Activated CD4-positive, alpha-beta memory T cell treated with anti-CD3 and anti-CD28 coated beads, Interleukin-2, amount 10 ng/mL, durations not matched to agents 7 days and 5 days (primary cell): ENCODE measurements around the gene MAP3K5. TPM values are rescaled to one million over a fixed set of nuclear protein-coding genes. Genes with fewer than 3 reads are reported as not detected.
"Not testable (repeated sequence)": the region's sequence is repeated elsewhere in the genome, so short reads cannot be mapped to it uniquely, and the experiment has no call there.

Experiments
- CTCF ChIA-PET: fragments of 350-600 bp; sonication (Branson Sonifier 250); formaldehyde crosslinking; loops from one replicate; lab custom pipeline; 2021; ENCODE audit warnings: antibody characterized with exemption, inconsistent platforms; lab: Charles Lee
- POLR2A ChIA-PET: fragments of 350-600 bp; sonication (Branson Sonifier 250); formaldehyde crosslinking; loops from one replicate; lab custom pipeline; 2021; ENCODE audit warnings: antibody characterized with exemption; lab: Charles Lee
- DNase-seq: peaks from one replicate; pipeline ENCODE4 v3.0.0-alpha.2; 2020
- H3K27ac Mint-ChIP-seq: one replicate; pipeline ENCODE4 v1.8.0; 2021; ENCODE audit warnings: mild to moderate bottlenecking, mixed read lengths
- H3K27me3 Mint-ChIP-seq: one replicate; pipeline ENCODE4 v1.8.0; 2021; ENCODE audit warnings: mixed read lengths
- H3K36me3 Mint-ChIP-seq: one replicate; pipeline ENCODE4 v1.8.0; 2021; ENCODE audit warnings: low read depth, mixed read lengths
- H3K4me1 Mint-ChIP-seq: one replicate; pipeline ENCODE4 v1.8.0; 2021; ENCODE audit warnings: mixed read lengths
- H3K4me3 Mint-ChIP-seq: one replicate; pipeline ENCODE4 v1.8.0; 2021; ENCODE audit warnings: mild to moderate bottlenecking, mixed read lengths
- H3K9me3 Mint-ChIP-seq: one replicate; pipeline ENCODE4 v1.8.0; 2021; ENCODE audit warnings: mixed read lengths
- total RNA-seq, 2 experiments: library from RNA; stranded (reverse); gene quantifications; one replicate each; pipeline ENCODE4 v1.2.3, GENCODE V29; 2021

The MAP3K5 gene
- 10 to 100 TPM; 25.4 to 25.9 TPM for total RNA-seq

- Mint-ChIP-seq H3K4me1 (peaks cover 31% of the 10 kb centered on the region), H3K9me3 (no peaks in the 10 kb centered on the region), H3K36me3 (peaks cover 17% of the 10 kb centered on the region), H3K4me3 (peak within 1 kb of the TSS; percentile 93), H3K27ac (peak within 1 kb of the TSS; percentile 91), H3K27me3 (peaks cover 3% of the 10 kb centered on the region)
- POLR2A ChIA-PET: interaction anchor here (0.7 to 10.1 kb wide), 40 partner anchors 9 to 543 kb away, joined by 3 to 237 read pairs (median 6); partner anchors contain the start of genes BCLAF1 and MTFR2
- peak; percentile 95 for DNase-seq
- CTCF ChIA-PET: interaction anchor here (0.7 to 8.6 kb wide), 71 partner anchors 9 to 1875 kb away, joined by 3 to 600 read pairs (median 7); partner anchors contain the start of genes MAP7, PEX7 and SLC35D3
Measured at GRCh38 chr6:136792410-136793262, at the start of gene MAP3K5. Gene MAP3K5 (minus strand): TSS chr6:136792477. CDS start chr6:136792157, 320 bp downstream.

GRCh38 chr6:136840276-136841001 lies 48.2 kb upstream of the MAP3K5 start:
- no peaks in the 10 kb centered on the region for H3K9me3 Mint-ChIP-seq
- H3K27ac Mint-ChIP-seq: no peak overlapping the region
- no peak overlapping the region for H3K4me3 Mint-ChIP-seq
- H3K4me1 Mint-ChIP-seq: no peaks in the 10 kb centered on the region
- CTCF ChIA-PET: interaction anchor here (1.6 kb wide), 1 partner anchor 196 kb away, joined by 4 read pairs; no protein-coding TSS in a partner anchor
- no peaks in the 10 kb centered on the region for H3K27me3 Mint-ChIP-seq
- POLR2A ChIA-PET: no interaction called here
- DNase-seq: no peak
- no peaks in the 10 kb centered on the region for H3K36me3 Mint-ChIP-seq

- Mint-ChIP-seq H3K4me1 (peaks cover under 1% of the 10 kb centered on the region), H3K27me3 (no peaks in the 10 kb centered on the region), H3K4me3 (no peak overlapping the region), H3K27ac (no peak overlapping the region), H3K9me3 (peaks cover 28% of the 10 kb centered on the region), H3K36me3 (peaks cover 57% of the 10 kb centered on the region)
- CTCF ChIA-PET: interaction anchor here (0.6 kb wide), 1 partner anchor 10 kb away, joined by 4 read pairs; the partner anchor contains the start of gene PEX7
- POLR2A ChIA-PET: no interaction called here
- DNase-seq: no peak
Measured at GRCh38 chr6:136831873-136832562, 39.7 kb upstream of the MAP3K5 start.

GRCh38 chr6:136826216-136826615 lies 33.9 kb upstream of the MAP3K5 start:
- no peaks in the 10 kb centered on the region for H3K27me3 Mint-ChIP-seq
- POLR2A ChIA-PET: interaction anchor here (0.6 kb wide), 1 partner anchor 10 kb away, joined by 3 read pairs; no protein-coding TSS in a partner anchor
- DNase-seq: no peak
- CTCF ChIA-PET: interaction anchor here (1.3 kb wide), 1 partner anchor 226 kb away, joined by 3 read pairs; no protein-coding TSS in a partner anchor
- H3K4me3 Mint-ChIP-seq: no peak overlapping the region
- peaks cover 43% of the 10 kb centered on the region for H3K36me3 Mint-ChIP-seq
- H3K9me3 Mint-ChIP-seq: peaks cover 6% of the 10 kb centered on the region
- no peak overlapping the region for H3K27ac Mint-ChIP-seq
- H3K4me1 Mint-ChIP-seq: peaks cover 17% of the 10 kb centered on the region

- POLR2A ChIA-PET: interaction anchor here (0.9 to 1.5 kb wide), 6 partner anchors 62 to 533 kb away, joined by 3 to 5 read pairs (median 3); partner anchors contain the start of gene BCLAF1
Measured at GRCh38 chr6:136823128-136823660, 30.9 kb upstream of the MAP3K5 start.

GRCh38 chr6:136822376-136823127 lies 30.3 kb upstream of the MAP3K5 start, which contains the start of gene PEX7:
Gene PEX7 (plus strand): TSS chr6:136822592. CDS start chr6:136822666, 74 bp downstream.
- peak; percentile 90 for DNase-seq
- peak within 1 kb of the TSS; percentile 67 for H3K27ac Mint-ChIP-seq
- ChIA-PET POLR2A (interaction anchor here (0.9 to 1.5 kb wide), 6 partner anchors 98 to 533 kb away, joined by 3 to 5 read pairs (median 3); partner anchors contain the start of gene BCLAF1), CTCF (interaction anchor here (0.7 to 2.8 kb wide), 7 partner anchors 10 to 215 kb away, joined by 3 to 19 read pairs (median 3); partner anchors contain the start of gene MAP3K5)
- H3K9me3 Mint-ChIP-seq: no peaks in the 10 kb centered on the region
- H3K27me3 Mint-ChIP-seq: peaks cover 7% of the 10 kb centered on the region
- H3K36me3 Mint-ChIP-seq: peaks cover 19% of the 10 kb centered on the region
- H3K4me3 Mint-ChIP-seq: peak within 1 kb of the TSS; percentile 82
- H3K4me1 Mint-ChIP-seq: peaks cover 18% of the 10 kb centered on the region

More at GRCh38 chr6:136823128-136823660, 30.9 kb upstream of the MAP3K5 start:
- peaks cover 3% of the 10 kb centered on the region for H3K27me3 Mint-ChIP-seq
- peaks cover 19% of the 10 kb centered on the region for H3K36me3 Mint-ChIP-seq
- DNase-seq: no peak
- H3K4me1 Mint-ChIP-seq: peaks cover 18% of the 10 kb centered on the region
- peak overlapping the region; percentile 67 for H3K27ac Mint-ChIP-seq
- peak overlapping the region; percentile 82 for H3K4me3 Mint-ChIP-seq
- no peaks in the 10 kb centered on the region for H3K9me3 Mint-ChIP-seq
- CTCF ChIA-PET: interaction anchor here (1.3 to 2.8 kb wide), 3 partner anchors 15 to 31 kb away, joined by 3 to 19 read pairs (median 3); partner anchors contain the start of gene MAP3K5

- Mint-ChIP-seq H3K36me3 (peaks cover 19% of the 10 kb centered on the region), H3K4me3 (peak overlapping the region; percentile 76), H3K27ac (peak overlapping the region; percentile 67), H3K4me1 (peaks cover 17% of the 10 kb centered on the region), H3K27me3 (peaks cover 8% of the 10 kb centered on the region), H3K9me3 (no peaks in the 10 kb centered on the region)
- ChIA-PET POLR2A (interaction anchor here (0.7 to 1.0 kb wide), 3 partner anchors 30 to 532 kb away, joined by 3 to 4 read pairs (median 4); partner anchors contain the start of genes BCLAF1 and MAP3K5), CTCF (interaction anchor here (0.7 to 2.8 kb wide), 7 partner anchors 10 to 214 kb away, joined by 3 to 19 read pairs (median 3); partner anchors contain the start of gene MAP3K5)
- no peak for DNase-seq
Measured at GRCh38 chr6:136822046-136822375, 29.7 kb upstream of the MAP3K5 start.

GRCh38 chr6:136820561-136820960 lies 28.3 kb upstream of the MAP3K5 start:
- no peaks in the 10 kb centered on the region for H3K9me3 Mint-ChIP-seq
- no peak overlapping the region for H3K4me3 Mint-ChIP-seq
- peaks cover 8% of the 10 kb centered on the region for H3K36me3 Mint-ChIP-seq
- no peak overlapping the region for H3K27ac Mint-ChIP-seq
- ChIA-PET POLR2A (no interaction called here), CTCF (interaction anchor here (0.5 to 1.2 kb wide), 3 partner anchors 28 to 608 kb away, joined by 3 to 4 read pairs (median 3); partner anchors contain the start of gene MAP3K5)
- H3K4me1 Mint-ChIP-seq: peaks cover 17% of the 10 kb centered on the region
- no peak for DNase-seq
- peaks cover 12% of the 10 kb centered on the region for H3K27me3 Mint-ChIP-seq

GRCh38 chr6:136816656-136817055 lies 24.4 kb upstream of the MAP3K5 start:
- Mint-ChIP-seq H3K27ac (no peak overlapping the region), H3K36me3 (no peaks in the 10 kb centered on the region), H3K9me3 (no peaks in the 10 kb centered on the region), H3K4me1 (peaks cover 6% of the 10 kb centered on the region), H3K4me3 (no peak overlapping the region), H3K27me3 (peaks cover 15% of the 10 kb centered on the region)
- POLR2A ChIA-PET: no interaction called here
- no peak for DNase-seq
- CTCF ChIA-PET: interaction anchor here (1.2 kb wide), 1 partner anchor 172 kb away, joined by 4 read pairs; no protein-coding TSS in a partner anchor

- peaks cover 15% of the 10 kb centered on the region for H3K27me3 Mint-ChIP-seq
- H3K9me3 Mint-ChIP-seq, H3K27ac Mint-ChIP-seq, H3K4me3 Mint-ChIP-seq, DNase-seq, H3K4me1 Mint-ChIP-seq, CTCF ChIA-PET, H3K36me3 Mint-ChIP-seq: not testable (repeated sequence)
- POLR2A ChIA-PET: interaction anchor here (0.7 kb wide), 1 partner anchor 11 kb away, joined by 3 read pairs; no protein-coding TSS in a partner anchor
Measured at GRCh38 chr6:136815608-136816007, 23.3 kb upstream of the MAP3K5 start.

GRCh38 chr6:136812174-136812573 lies 19.9 kb upstream of the MAP3K5 start:
- H3K4me1 Mint-ChIP-seq: peaks cover 1% of the 10 kb centered on the region

More at GRCh38 chr6:136812174-136812573, 19.9 kb upstream of the MAP3K5 start:
- ChIA-PET CTCF (interaction anchor here (1.7 kb wide), 1 partner anchor 20 kb away, joined by 6 read pairs; the partner anchor contains the start of gene MAP3K5), POLR2A (no interaction called here)
- no peaks in the 10 kb centered on the region for H3K9me3 Mint-ChIP-seq
- H3K36me3 Mint-ChIP-seq: no peaks in the 10 kb centered on the region
- H3K4me3 Mint-ChIP-seq: no peak overlapping the region
- H3K27ac Mint-ChIP-seq: no peak overlapping the region
- H3K27me3 Mint-ChIP-seq: peaks cover 7% of the 10 kb centered on the region
- no peak for DNase-seq
